Left renal pelvis (tissue), 4 donors: ENCODE measurements around the gene NLRC5. TPM values are rescaled to one million over a fixed set of nuclear protein-coding genes. Genes with fewer than 3 reads are reported as not detected.
"Not testable (repeated sequence)": the region's sequence is repeated elsewhere in the genome, so short reads cannot be mapped to it uniquely, and the experiment has no call there.

Experiments
- DNase-seq, 4 donors: peaks; one replicate each; pipeline ENCODE4 v3.0.0-alpha.2; 2013; ENCODE audit warnings: low read depth in 4 of 4, low spot score in 3 of 4
- polyA plus RNA-seq, 4 donors: library from polyadenylated mRNA; unstranded; fragments of 120-200 nt; gene quantifications; one replicate each; pipeline ENCODE4 v1.2.1, GENCODE V29; 2013; ENCODE audit not compliant: insufficient read length in 4 of 4

The NLRC5 gene
- polyA plus RNA-seq, 4 donors, result 2.3 to 3.9 (median 3.1) TPM

DNA sequence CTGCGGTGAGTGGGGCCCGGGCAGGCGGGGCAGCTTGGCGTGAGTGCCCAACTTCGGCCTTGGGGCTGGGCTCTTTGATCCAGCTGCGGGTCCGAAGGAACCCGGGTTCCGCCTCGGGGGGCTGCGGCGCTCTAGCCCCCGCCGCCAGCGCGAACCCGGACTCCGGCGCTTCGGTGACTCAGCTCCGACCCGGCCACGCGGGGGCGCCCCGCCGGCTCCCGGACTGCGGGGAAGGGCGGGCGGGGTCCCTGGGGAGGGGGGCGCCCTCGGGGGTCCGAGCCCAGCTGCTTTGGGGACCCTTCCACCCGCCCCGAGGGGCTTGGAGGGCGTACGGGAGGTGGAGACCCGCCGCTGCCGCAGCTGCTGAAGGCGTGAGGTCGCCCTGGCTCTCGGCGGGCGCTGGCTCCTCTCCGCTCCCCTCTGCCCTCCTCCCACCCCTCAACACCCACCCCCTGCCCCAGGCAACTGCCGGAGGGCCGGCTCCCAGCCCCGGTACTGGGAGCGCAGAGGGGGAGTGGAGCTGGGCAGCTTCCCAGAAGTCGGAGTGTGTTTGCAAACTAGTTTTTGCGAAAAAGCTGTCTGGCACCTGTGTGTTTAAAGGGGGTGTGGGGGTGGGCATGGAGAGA, 103.5 kb downstream of the NLRC5 start:
- DNase-seq, result no peak

DNA sequence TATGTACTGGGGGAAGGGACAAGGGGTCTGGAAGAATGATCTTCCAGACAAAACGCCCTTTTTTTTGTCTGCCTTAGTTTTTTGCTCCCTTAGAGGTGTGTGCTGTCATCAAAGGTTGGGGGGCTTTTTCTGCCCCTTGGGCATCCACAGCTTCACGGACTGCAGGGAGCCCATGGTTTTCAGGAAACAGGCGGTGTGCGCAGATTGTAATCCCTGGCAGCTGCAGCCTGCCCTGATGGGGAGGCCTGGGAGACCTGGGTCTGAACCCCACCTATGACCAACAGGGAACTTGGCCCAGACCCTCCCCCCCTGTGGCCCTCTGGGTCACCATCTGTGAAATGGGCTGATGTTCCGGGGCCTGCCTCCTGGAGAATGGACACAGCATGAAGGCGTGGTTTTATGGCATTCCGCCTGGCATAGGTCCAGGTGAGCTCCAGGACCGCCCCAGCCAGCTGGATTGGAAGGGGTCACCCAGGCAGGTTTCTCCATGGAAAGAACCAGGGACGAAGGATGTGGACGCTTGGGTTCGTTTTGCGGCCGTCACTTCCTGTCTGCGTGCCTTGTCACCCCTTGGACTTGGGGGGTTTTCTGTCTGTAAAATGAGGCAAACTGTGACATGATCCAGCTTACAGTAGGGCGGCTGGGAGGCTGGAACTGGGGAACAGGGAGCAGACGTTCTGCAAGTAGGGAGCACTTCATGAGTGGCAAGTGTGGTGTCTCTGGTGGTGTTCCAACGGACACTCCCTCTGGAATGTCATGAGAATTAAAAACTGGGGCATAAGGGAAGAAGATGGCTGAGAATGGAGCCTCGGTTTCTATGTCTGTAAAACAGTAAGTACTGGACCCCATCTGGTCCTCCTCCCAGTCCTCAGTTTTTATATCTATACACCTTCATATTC, 104.6 kb downstream of the NLRC5 start:
- DNase-seq, result no peak

DNA sequence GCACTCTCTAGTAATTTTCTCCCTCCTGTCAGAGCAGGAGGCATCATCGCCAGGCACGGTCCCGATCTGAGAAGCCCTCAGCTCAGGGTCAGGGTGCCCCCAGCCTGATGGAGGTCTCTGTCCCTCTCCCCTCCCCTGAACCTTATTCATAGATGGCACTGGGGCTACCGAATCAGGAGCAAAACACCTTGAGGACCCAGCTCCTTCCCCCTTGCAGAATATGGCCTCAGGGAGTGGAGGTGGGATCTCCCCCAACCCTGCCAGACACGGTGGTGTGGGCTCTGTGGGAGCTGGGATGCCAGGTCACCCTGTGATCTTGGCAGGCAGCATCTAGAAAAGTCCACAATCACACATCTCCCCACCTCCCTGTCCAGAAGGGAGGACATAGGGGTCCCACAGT, 105.6 kb downstream of the NLRC5 start:
- no peak for DNase-seq

DNA sequence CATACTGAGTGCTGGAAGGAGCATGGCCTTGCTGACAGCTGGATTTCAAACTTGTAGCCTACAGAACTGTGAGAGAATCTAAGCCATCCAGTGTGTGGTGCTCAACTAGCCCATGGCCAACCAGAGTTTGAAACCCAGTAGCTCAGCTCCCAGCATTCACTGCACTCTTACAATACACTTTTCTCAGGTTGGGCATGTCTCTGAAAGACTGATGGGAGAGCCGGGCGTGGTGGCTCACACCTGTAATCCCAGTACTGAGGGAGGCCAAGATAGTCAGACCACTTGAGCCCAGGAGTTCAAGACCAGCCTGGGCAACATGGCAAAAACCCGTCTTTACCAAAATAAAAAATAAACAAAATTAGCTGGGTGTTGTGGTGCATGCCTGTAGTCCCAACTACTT, 106.8 kb downstream of the NLRC5 start:
- DNase-seq, result no peak

DNA sequence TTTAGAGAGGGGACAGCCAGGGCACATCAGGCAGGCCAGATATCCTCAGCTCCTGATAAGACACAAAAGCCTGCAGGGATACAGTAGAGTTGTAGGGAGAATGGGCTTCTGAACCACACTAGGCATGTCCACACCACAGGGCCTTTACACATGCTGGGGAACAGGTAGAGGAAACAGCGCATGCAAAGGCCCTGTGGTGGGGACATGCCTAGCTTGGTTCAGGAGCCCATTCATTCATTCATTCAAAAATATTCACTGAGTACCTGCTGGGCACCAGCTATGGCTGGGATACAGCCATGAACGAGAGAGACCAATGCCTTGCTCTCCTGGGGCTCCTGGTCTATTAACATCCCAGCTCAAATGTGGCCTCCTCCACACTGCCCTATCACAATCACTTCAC, 107.4 kb downstream of the NLRC5 start:
- DNase-seq, result no peak

DNA sequence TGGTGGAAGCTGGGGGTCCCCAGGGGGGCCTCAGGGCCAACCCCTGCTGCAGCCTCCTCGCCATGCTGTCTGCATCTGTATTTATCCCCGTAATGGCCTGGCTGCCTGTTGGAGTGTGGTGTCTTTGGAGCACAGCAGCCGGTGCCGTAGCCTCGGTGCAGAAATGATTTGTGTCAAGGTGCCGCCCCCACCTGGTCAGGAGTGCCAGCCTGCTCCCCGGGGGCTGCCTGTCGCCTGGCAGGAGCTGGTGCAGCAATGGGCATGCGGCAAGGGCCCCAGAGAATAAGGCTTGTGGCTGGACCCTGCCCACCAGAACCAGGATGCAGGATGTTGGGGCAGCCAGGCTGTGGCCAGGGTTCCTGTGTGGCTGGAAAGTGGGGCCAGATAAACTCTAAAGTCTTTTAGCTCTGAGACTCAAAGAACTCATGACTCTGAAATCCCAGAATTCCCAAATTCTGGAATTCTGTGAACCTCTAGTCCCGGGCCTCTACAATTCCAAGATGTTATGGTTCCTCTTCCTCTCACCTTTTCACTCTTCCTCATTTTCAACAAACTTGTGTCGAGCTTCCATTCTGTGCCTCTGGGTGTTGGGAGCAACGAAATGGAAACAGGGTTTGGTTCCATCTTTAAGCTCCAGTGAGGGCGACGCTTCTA, 109.0 kb downstream of the NLRC5 start:
- DNase-seq, result no peak

DNA sequence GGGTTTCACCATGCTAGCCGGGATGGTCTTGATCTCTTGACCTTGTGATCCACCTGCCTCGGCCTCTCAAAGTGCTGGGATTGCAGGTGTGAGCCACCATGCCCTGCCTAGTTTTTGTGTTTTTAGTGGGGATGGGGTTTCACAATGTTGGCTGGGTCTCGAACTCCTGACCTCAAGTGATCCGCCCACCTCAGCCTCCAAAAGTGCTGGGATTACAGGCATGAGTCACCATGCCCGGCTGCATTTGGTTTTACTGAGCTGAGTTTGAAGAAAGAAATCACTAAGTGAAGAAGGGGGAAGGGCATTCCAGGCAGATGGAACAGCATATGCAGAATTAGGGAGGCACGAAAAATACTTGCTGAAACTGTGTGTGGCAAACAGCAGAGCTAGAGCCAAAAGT, 110.6 kb downstream of the NLRC5 start:
- not testable (repeated sequence) for DNase-seq

DNA sequence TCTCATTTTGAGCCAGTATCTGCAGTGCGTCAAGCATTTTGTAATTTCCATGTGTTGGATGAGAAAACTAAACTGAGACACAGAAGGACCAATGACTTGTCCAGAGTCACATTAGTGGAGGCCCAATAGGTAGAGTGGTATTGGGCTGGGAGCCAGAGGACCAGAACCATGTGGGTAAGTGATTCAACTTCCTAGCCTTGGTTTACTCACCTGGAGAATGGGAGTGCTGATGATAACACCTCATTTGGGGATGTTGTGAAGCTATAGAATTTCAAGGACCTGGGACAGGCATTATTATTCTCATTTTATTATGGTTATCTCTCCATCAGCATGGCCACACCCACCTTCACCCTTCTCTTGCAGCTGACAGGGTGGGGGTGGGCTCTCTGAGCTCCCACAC, 111.1 kb downstream of the NLRC5 start:
- DNase-seq, result no peak

DNA sequence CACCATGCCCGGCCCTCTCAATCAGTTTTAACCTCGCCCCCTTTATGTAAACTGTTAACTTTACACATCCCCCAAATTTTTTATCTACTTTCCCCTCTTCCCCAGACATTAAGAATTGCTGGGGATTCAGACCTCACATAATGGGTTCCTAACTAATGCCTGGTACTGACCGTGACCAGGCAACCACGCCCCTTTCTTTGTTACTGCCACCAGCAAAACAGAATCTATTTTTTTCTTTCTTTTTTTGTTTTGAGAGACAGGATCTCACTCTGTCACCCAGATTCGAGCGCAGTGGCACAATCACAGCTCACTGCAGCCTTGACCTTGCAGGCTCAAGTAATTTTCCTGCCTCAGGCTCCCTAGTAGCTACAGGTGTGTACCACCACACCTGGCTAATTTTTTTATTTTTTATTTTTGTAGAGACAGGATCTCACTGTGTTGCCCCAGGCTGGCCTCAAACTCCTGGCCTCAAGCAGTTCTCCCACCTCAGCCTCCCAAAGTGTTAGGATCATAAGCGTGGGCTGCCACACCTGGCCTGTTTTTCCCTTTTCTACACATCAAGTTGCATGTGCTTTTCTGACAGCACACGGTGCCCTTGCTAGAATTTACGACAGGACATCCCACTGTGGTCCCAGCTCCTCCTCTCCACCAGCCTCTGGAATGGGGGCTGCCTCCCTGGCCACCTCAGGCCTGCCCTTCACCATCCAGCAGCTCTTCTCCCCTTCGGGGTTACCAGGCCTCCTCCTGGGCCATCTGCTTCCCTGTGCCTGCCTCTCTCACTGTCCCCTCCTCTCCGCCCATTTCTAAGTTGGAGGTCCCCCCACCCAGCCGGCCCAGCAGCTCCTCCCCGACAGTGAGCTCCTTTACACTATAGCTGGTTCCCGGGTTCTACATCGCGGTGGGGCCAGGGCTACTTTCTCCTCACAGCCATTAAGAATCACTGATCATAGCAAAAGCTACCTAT, 113.8 kb downstream of the NLRC5 start:
- DNase-seq, result no peak

DNA sequence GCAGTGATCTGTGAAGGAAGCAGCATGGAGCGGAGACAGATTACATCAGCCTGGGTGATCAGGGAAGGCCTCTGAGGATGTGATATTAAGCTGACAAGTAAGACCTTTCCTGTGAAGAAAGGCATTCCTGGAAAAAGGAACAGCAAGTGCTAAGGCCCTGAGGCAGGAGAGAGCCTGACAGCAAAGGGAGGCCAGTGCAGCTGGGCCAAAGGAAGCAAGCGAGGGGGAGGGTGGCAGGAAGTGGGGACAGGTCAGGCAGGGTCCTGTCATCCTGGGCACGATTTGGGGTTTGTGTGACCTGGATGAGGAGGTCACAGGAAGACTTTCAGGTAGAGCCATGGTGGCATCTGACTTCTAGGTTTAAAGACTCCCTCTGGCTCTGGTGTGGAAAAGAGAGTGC, 115.3 kb downstream of the NLRC5 start:
- no peak for DNase-seq

DNA sequence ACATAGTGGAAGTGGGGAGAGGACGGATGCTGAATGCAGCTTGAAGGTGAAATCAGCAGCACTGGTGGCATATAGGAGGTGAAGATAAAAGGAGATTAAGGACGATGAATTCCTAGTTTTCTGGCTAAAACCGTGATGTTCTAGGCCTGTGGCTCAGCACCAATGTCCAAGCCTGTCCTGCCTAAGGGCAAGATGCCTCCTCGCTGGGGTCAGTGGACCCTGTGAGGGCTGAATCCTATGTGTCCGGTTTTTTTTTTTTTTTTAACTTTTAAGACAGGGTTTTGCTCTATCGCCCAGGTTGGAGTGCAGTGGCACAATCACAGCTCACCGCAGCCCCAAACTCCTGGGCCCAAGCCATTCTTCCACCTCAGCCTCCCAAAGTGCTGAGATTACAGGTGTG, 115.8 kb downstream of the NLRC5 start:
- no peak for DNase-seq

DNA sequence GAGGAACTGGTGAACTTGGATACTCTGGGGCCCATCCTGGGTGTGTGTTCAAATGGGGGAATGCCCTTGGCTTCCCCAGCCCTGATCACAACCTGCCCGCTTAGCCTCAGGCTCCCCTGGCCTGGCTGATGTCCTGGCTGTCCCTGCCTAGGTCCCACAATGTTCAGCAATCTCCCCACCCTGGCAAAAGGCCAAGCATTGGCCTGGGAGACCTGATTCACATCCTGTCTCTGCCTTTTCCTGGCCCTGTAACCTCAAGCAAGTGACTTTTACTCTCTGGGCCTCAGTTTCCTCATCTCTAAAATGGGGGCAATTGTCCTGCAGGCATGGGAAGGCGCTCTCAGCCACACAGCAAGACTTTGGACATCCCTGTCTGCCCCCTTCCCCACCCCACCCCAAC, 117.4 kb downstream of the NLRC5 start:
- DNase-seq, result no peak

DNA sequence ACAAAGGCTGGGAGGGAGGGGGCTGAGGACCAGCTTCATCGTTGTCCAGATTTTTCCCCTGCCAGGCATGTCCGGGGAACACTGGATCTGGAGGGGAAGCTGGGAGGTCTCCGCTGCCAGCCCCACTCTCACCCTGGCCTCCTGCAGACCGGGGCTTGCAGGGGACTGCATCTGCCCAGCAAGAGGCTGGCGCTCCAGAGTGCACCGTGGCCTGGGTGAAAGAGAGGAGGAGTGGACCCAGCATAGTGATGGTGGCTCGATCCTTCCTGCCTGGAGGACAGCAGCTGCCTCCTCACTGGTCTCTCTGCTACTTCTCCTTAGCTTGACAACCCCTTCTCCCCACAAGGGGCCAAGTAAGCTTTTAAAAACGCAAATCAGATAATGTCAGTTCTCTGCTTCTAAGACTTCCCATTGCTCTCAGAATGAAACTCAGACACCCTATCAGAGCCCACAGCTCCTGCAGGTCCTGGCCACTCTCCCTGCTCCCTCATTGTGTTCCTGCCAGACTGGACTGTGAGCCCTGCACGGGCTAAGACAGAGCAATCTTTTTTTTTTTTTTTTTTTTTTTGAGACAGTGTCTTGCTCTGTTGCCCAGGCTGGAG, 118.1 kb downstream of the NLRC5 start:
- no peak for DNase-seq

DNA sequence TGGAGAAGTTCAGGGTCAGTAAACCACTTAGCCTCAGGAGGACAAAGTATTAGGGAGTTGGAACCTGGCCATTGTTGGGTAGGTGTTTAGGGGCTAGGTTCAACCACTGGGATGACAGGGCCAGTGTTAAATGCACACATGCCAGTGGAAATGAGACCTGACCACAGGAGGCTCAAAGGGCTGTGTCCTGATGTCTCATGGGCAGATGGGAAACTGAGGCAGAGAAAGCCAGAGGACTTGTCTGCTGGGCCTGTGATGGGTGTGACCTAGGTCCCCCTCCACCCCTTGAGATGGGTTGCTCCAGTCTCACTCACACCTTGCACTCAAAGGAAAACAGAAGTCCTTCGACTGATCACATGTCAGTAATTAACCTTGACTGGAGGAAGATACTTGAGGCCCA, 119.1 kb downstream of the NLRC5 start:
- DNase-seq, result no peak

DNA sequence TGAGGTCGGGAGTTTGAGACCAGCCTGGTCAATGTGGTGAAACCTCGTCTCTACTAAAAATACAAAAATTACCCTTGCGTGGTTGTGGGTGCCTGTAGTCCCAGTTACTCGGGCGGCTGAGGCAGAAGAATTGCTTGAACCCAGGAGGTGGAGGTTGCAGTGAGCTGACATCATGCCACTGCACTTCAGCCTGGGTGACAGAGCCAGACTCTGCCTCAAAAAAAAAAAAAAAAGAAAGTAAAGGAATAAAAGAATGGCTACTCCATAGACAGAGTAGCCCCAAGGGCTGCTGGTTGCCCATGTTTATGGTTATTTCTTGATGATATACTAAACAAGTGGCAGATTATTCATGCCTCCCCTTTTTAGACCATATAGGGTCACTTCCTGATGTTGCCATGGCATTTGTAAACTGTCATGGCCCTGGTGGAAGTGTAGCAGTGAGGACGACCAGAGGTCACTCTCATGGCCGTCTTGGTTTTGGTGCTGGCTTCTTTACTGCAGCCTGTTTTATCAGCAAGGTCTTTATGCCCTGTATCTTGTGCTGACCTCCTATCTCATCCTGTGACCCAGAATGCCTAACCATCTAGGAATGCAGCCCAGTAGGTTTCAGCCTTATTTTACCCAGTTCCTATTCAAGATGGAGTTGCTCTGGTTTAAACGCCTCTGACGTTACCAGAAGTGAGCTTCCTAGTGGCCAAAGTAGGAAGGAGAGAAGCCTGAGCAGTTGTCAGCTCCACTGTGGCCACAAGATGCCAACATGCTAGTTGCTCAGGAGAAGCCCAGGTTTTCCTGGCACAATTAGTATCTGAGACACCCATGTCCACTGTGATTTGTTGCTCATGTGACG, 120.1 kb downstream of the NLRC5 start:
- DNase-seq, result not testable (repeated sequence)

DNA sequence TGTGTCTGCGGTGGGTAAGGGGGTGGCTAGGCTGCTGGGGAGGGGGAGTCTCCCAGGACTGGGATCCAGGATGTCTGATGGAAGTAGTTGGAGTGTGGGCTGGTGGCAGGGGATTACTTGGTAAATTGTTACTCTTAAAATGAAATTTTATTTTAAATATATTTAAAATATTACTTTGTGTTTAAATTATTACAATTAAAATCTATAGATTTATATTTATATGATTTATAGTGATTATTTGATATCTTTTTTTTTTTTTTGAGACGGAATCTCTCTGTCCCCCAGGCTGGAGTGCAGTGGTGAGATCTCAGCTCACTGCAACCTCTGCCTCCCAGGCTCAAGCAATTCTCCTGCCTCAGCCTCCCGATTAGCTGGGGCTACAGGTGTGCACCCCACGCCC, 121.6 kb downstream of the NLRC5 start:
- DNase-seq, result no peak

DNA sequence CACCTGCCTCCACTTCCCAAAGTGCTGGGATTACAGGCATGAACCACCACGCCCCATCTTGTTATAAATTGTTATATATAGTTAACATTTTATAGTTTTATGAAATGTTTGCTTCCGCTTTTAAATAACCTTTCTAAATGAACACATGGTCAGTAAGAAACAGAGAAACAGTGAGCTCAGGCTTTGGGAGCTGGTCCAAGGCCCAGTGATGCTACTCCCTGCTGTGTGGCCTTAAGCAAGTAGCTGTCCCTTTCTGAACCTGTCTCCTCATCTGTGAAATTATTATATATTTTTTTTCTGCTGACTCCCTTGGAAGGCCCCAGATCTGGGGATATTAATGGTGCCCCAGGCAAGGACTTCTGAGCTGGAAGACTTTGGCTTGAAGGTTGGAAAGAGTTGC, 122.1 kb downstream of the NLRC5 start:
- no peak for DNase-seq

DNA sequence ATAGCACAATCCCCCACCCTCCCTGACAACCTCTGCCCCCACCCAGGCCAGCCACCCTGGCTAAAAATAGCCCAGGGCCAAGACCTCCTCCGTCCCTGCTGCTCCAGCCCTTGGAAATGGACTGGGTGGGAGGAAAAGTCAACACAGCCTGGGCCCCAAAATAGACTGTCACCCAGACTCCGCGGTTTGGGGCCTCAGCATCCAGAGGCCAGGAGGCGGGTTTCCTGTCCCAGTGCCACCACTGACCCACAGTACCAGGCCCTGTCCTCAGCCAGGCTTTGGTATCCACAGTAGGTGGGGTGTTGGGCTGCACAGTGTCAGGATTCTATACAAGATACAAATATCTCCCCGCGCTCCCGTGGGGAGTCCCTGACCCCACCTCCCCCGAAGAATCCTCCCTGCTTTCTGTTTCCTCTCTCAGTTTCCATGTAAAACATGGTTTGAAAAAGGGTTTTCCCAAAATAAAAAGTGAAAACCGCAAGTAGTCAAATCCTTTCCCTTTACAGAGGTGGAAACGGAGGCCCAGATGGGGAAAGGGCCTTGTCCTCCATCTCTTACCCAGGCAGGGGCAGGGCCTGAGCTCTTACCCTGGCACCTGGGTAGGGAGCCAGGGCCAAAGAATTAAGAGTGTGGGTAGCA, 123.2 kb downstream of the NLRC5 start:
- no peak for DNase-seq

DNA sequence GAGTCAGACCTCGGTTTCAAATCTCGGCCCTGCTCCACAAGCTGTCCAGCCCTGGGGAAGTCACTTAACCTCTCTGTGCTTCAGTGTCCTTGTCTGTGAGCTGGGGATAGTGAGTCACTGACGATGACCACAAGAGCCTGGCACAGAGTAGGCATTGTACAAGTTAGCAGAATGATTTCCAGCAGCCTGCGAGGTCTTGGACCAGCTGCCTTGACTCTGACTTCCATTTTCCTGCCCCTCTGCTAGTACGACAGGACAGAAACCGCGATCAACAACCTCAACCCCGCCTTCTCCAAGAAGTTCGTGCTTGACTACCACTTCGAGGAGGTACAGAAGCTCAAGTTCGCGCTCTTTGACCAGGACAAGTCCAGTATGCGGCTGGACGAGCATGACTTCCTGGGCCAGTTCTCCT, 123.7 kb downstream of the NLRC5 start:
- no peak for DNase-seq
